ENCODE results near the gene GATC. TPM values are rescaled to one million over a fixed set of nuclear protein-coding genes. Genes with fewer than 3 reads are reported as not detected.
"Not testable (repeated sequence)": the region's sequence is repeated elsewhere in the genome, so short reads cannot be mapped to it uniquely, and the experiment has no call there.

Gene GATC
- total RNA-seq, 2 donors from 2014 or later, result 29.4 to 37.9 TPM

DNA sequence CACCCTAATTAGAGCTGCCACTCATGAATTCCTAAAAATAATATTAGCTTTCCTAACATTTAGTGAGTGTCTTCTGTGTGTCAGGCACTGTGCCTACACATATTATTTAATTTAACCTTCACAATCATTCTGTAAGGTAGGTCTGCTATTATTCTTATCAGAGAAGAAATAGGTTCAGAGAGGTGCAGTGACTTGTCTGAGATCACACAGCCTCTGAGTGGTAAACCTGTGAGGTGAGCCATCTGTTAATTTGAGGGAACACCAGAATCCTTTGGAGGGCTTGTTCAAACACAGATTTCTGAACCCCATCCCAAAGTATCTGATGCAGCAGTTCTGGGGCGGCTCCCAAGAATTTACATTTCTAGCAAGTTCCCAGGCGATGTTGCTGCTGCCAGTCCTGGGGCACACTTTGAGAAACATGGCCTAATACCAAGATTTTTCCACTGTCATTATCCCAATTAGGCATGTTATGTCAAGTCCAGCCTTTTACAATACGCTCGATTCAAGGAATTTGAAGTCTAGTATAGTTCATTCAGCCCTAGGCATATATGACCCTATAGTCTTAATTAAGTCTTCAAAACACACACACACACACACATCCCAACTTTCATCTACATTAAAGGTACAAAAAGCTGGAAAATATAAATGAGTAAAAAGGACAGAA lies 28.2 kb upstream of the GATC start:
- DNase-seq (no peak), ATAC-seq (replicated peaks in 1 of 2) (no peak)
- H3K27ac Mint-ChIP-seq, result peak overlapping the region; percentile 5
- no peaks in the 10 kb centered on the region for H3K9me3 Mint-ChIP-seq
- H3K4me1 Mint-ChIP-seq (ENCODE audit: low read depth), result no peaks in the 10 kb centered on the region
- H3K27me3 Mint-ChIP-seq (ENCODE audit: low read depth), result no peaks in the 10 kb centered on the region
- H3K4me3 Mint-ChIP-seq, result no peak overlapping the region
- H3K36me3 Mint-ChIP-seq (ENCODE audit: insufficient read depth in 2 of 2), result no peaks in the 10 kb centered on the region

DNA sequence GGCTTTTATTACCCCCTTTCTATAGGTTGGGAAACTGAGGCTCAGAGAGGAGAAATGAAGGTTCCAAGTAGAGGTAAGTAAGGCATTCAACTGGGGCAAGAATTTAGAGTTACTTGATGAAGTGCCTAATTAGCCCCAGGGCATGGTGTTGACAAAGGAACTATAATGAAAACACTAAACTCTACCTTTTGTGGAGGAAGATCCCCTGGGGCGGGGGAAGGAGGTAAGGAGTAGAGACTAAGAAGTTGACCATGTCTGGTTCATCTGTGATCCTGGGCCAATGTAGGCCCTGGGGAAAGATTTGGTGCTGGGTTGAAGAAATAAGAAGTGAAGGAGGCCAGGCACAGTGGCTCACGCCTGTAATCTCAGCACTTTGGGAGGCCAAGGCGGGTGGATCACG lies 24.5 kb upstream of the GATC start:
- H3K27me3 Mint-ChIP-seq (ENCODE audit: low read depth), result no peaks in the 10 kb centered on the region

DNA sequence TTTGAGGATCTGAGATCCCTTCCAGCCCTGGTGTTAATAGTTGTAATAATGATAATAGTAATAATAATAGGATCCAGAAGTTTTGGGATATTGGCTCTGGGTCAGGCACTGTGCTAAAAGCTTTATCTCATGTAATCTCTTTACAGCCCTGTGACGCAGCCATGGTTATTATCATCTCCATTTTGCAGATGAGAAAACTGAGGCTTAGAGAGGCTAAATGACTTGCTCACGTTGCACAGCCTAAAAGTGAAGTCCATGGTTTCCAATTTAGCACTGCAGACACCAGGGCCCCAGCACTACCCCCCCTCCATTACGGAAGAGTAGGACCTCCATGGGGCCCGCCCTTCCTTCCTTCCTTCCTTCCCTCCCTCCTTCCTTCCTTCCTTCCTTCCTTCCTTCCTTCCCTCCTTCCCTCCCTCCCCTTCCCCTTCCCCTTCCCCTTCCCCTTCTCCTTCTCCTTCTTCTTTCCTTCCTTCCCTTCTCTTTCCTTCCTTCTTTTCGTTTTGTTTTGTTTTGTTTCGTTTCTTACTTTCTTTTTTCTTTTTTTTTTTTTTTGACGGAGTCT lies 23.3 kb upstream of the GATC start:
- no peaks in the 10 kb centered on the region for H3K36me3 Mint-ChIP-seq (ENCODE audit: insufficient read depth in 2 of 2)
- DNase-seq (no peak), ATAC-seq (replicated peaks in 1 of 2) (no peak)
- H3K4me1 Mint-ChIP-seq (ENCODE audit: low read depth), result no peaks in the 10 kb centered on the region
- peak overlapping the region in 1 of 2 donors; percentile 20 for H3K4me3 Mint-ChIP-seq
- no peak overlapping the region for H3K27ac Mint-ChIP-seq
- no peaks in the 10 kb centered on the region for H3K9me3 Mint-ChIP-seq
- H3K27me3 Mint-ChIP-seq (ENCODE audit: low read depth), result no peaks in the 10 kb centered on the region

More for the DNA sequence above, 24.5 kb upstream of the GATC start:
- Mint-ChIP-seq H3K4me1 (ENCODE audit: low read depth) (no peaks in the 10 kb centered on the region), H3K27ac (no peak overlapping the region), H3K4me3 (no peak overlapping the region), H3K9me3 (no peaks in the 10 kb centered on the region), H3K36me3 (ENCODE audit: insufficient read depth in 2 of 2) (no peaks in the 10 kb centered on the region)
- DNase-seq, result no peak
- no peak for ATAC-seq (replicated peaks in 1 of 2)

DNA sequence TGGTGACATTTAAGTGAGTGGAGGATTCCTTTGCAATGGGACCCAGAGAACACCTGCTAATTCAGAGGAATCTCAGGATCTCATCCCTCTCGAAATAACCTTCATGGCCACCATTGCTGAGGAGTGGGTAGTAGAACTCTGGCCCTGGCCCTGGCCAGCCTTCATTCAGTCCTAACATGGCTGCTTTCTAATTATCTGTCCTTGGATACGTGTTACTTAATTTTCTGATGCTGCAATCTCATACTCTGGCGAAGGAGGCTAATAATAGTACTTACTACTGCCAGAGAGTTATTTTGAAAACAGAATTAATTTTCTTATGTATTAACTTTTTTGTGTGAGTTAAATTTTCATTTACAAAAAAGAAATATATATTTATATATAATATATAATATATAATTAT lies 20.4 kb upstream of the GATC start:
- Mint-ChIP-seq H3K27me3 (ENCODE audit: low read depth) (peaks cover 11% of the 10 kb centered on the region), H3K4me1 (ENCODE audit: low read depth) (peaks cover 5% of the 10 kb centered on the region), H3K36me3 (ENCODE audit: insufficient read depth in 2 of 2) (no peaks in the 10 kb centered on the region), H3K4me3 (no peak overlapping the region), H3K27ac (no peak overlapping the region), H3K9me3 (no peaks in the 10 kb centered on the region)
- DNase-seq (no peak), ATAC-seq (replicated peaks in 1 of 2) (no peak)

DNA sequence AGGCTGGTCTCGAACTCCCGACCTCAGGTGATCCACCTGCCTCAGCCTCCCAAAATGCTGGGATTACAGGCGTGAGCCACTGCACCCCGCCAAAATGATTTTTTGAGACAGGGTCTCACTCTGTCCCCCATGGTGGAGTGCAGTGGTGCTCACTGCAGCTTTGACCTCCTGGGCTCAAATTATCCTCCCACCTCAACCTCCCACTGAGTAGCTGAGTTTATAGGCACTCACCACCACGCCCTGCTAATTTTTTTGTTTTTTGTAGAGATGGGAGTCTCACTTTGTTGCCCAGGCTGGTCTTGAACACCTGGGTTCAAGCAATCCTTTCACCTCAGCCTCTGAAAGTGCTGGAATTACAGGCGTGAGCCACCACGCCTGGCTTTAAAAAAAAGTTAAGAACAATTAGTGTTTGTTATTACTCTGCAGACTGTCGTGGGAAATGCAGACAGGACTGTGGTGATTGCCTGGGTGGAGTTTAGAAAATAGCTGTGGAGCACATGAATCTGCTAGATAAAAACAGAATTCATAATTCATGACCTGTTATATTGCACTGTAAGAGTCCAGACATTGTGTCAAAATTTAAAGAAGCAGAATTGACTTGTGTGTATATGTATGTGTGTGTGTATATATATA lies 17.5 kb upstream of the GATC start:
- H3K9me3 Mint-ChIP-seq, result no peaks in the 10 kb centered on the region
- no peak overlapping the region for H3K4me3 Mint-ChIP-seq
- H3K4me1 Mint-ChIP-seq (ENCODE audit: low read depth), result peaks cover 10% of the 10 kb centered on the region
- DNase-seq, result no peak
- ATAC-seq (replicated peaks in 1 of 2), result no peak
- H3K27ac Mint-ChIP-seq, result no peak overlapping the region
- H3K27me3 Mint-ChIP-seq (ENCODE audit: low read depth), result peaks cover 11% of the 10 kb centered on the region
- H3K36me3 Mint-ChIP-seq (ENCODE audit: insufficient read depth in 2 of 2), result no peaks in the 10 kb centered on the region

DNA sequence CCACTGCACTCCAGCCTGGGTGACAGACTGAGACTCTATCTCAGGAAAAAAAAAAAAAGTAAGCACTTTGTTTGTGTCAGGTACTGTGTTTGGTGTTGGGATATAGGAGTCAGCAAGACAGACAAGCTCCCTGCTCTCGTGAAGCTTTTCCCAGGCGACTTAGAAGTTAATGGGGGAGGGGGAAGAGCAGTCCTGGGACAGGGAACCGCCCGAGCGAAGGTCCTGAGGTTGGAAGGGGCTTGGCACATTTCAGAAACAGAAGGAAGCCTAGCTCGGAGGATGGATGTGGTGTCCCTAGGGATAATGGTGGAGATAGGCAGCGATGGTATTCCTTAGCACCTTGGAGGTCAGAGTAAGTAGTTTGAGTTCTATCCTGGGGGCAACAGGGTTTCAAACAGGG lies 16.9 kb upstream of the GATC start:
- Mint-ChIP-seq H3K4me3 (peak overlapping the region in 1 of 2 donors; percentile 16), H3K9me3 (no peaks in the 10 kb centered on the region), H3K4me1 (ENCODE audit: low read depth) (peaks cover 10% of the 10 kb centered on the region), H3K27ac (no peak overlapping the region), H3K36me3 (ENCODE audit: insufficient read depth in 2 of 2) (no peaks in the 10 kb centered on the region), H3K27me3 (ENCODE audit: low read depth) (peaks cover 11% of the 10 kb centered on the region)
- DNase-seq (no peak), ATAC-seq (replicated peaks in 1 of 2) (no peak)

DNA sequence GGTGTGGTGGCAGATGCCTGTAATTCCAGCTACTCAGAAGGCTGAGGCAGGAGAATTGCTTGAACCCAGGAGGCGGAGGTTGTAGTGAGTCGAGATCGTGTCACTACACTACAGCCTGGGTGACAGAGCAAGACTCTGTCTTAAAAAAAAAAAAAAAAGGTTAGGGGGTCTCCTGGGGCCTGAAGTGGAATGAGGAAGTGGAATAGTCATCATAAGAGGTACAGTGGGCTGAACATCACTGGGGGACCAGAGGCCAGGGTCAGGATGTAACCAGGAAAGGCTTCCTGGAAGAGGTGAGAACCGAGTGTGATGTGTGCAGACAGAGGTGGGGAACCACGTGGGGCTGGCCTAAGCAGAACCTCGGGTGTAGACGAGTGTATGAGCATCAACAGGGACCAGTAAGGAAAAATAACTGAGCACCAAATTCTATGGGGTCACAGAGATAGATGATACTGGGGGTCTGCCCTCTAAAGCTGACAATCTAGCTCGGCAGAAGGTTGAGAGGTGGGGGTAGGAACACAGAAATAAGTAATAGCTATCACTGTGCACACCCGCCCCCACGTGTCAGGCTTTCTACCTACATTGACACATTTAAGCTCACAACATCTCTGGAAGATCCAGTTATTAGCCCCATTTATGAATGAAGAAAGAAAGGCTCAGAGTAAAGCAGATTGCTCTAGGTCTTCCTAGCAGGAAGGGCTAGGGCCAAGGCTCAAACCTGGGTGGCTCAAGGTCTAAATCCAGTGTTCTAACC lies 13.3 kb upstream of the GATC start:
- no peak overlapping the region for H3K4me3 Mint-ChIP-seq
- no peaks in the 10 kb centered on the region for H3K36me3 Mint-ChIP-seq (ENCODE audit: insufficient read depth in 2 of 2)
- H3K4me1 Mint-ChIP-seq (ENCODE audit: low read depth), result peaks cover 15% of the 10 kb centered on the region
- DNase-seq, result no peak
- no peaks in the 10 kb centered on the region for H3K9me3 Mint-ChIP-seq
- no peak for ATAC-seq (replicated peaks in 1 of 2)
- no peak overlapping the region for H3K27ac Mint-ChIP-seq
- peaks cover 11% of the 10 kb centered on the region for H3K27me3 Mint-ChIP-seq (ENCODE audit: low read depth)

DNA sequence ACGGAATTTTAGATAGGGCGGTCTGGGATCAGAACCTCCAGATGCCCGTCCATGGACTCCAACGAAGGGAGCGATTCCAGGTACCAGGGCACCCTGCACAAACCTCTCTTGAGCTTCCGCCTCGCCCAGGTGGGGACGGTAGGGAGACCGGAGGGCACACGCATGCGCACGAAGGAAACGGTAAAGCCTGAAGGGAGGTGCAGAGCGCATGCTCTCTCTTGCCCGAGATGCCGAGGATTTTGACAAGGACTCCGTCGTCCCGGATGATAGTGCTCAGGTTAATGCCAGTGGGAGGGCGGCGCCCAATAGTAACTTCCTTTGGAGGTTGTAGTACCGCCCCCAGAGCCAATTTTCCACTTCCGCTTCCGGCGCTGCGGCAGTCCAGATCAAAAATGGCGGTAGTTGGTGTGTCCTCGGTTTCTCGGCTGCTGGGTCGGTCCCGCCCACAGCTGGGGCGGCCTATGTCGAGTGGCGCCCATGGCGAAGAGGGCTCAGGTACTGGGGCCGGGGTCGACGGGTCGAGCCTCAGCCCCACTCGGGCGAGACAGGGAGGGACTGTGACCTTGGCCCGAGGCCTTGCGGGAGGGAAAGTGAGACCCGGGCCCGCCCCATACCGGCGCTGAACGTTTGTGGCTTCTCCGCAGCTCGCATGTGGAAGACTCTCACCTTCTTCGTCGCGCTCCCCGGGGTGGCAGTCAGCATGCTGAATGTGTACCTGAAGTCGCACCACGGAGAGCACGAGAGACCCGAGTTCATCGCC lies 8.3 kb upstream of the GATC start, which contains the start of gene COX6A1:
Gene COX6A1 (plus strand): TSS at position 379 of the 760 bp plus-strand sequence. CDS start 14 bp downstream, at position 393.
- DNase-seq (peak; percentile 96 to 99), ATAC-seq (replicated peaks in 1 of 2) (peak; percentile 97 to 98)
- Mint-ChIP-seq H3K36me3 (ENCODE audit: insufficient read depth in 2 of 2) (peaks cover 2 to 11% of the 10 kb centered on the region in 2 donors), H3K27ac (peak within 1 kb of the TSS; percentile 90), H3K4me3 (peak within 1 kb of the TSS; percentile 89 to 92), H3K4me1 (ENCODE audit: low read depth) (peaks cover 31% of the 10 kb centered on the region), H3K9me3 (no peaks in the 10 kb centered on the region), H3K27me3 (ENCODE audit: low read depth) (no peaks in the 10 kb centered on the region)

DNA sequence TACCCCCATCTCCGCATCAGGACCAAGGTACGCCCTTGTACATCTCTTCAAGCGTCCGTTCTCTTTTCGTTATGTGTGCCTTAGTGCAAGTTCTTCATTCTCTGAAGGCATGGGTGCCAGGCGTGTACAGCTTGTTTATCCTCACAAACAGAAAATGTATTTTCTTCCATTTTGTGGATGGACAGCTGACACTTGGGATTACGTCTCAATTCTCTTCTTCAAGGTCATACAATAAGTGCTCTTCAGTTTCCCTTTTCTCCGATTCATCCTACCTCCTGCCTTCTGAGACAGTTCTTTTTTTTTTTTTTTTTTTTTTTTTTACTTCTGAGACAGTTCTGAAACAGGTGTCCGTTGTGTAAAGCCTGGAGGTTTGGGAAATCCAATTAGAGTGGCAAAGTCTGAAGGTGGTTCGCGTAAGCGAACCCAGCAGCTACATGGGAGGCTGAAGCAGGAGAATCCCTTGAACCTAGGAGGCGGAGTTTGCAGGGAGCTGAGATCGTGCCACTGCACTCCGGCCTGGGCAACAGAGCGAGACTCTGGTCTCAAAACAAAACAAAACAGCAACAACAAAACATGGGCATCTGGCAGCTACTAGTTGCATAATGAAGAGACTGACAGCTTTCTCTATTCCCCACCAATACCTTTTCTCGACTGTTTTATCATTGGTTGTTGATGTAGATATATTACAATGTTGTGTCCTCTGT lies 7.6 kb upstream of the GATC start:
- H3K4me3 Mint-ChIP-seq, result peak overlapping the region; percentile 89 to 92

DNA sequence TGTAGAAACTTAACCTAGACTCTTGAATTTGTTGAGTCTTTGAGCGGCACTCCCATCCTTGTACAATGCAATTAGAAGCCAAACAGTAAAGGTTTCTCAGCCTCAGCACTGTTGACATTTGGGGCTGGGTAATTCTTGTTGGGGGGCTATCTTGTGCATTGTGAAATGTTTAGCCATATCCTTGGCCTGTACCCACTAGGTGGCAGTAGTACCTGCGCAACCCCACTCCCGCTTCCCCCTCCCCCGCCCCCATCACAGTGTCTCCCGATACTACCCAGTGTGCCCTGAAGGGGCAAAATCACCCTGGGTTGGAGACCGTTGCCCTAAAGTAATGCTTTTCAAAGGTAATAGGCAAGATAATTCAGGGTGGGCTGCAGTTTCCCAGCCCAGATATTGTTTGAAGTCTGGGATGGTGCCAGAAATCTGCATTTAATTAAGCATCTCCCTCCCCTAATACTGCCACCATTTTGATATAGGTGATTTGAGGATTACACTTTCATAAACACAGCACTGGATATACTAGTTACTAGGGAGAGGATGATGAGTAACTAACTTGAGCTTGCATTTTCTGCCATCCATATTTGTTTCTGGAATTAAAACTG lies 6.5 kb upstream of the GATC start:
- peak; percentile 49 to 55 for ATAC-seq (replicated peaks in 1 of 2)
- no peaks in the 10 kb centered on the region for H3K9me3 Mint-ChIP-seq
- H3K36me3 Mint-ChIP-seq (ENCODE audit: insufficient read depth in 2 of 2), result peaks cover 2 to 11% of the 10 kb centered on the region in 2 donors
- H3K4me3 Mint-ChIP-seq, result peak overlapping the region; percentile 61 to 72
- DNase-seq, result peak; percentile 75 to 79
- peaks cover 46% of the 10 kb centered on the region for H3K4me1 Mint-ChIP-seq (ENCODE audit: low read depth)
- no peak overlapping the region for H3K27ac Mint-ChIP-seq
- no peaks in the 10 kb centered on the region for H3K27me3 Mint-ChIP-seq (ENCODE audit: low read depth)

More for the DNA sequence above, 7.6 kb upstream of the GATC start:
- peak overlapping the region; percentile 88 for H3K27ac Mint-ChIP-seq
- peaks cover 35% of the 10 kb centered on the region for H3K4me1 Mint-ChIP-seq (ENCODE audit: low read depth)
- no peaks in the 10 kb centered on the region for H3K9me3 Mint-ChIP-seq
- DNase-seq (no peak), ATAC-seq (replicated peaks in 1 of 2) (no peak)
- no peaks in the 10 kb centered on the region for H3K27me3 Mint-ChIP-seq (ENCODE audit: low read depth)
- H3K36me3 Mint-ChIP-seq (ENCODE audit: insufficient read depth in 2 of 2), result peaks cover 2 to 11% of the 10 kb centered on the region in 2 donors

DNA sequence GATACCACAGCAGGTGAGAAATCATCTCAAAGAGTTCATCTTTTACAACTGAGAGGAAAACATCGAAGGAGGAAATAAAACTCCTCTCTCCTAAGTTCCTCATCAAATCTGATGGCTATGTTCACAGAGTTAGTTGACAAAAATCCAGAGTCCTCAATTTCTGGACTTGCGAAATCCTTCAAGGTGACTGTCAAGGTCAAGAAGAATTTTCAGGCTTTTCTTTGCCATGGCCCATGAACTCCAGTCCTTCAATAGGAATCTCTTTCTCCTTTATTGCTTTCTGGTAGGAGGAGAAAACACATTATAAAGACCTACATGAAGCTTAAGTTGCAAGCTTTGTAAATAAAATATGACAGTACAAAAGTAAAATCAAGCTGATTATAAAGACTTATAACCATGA lies 1.6 kb upstream of the GATC start:
- H3K4me3 Mint-ChIP-seq, result peak overlapping the region; percentile 93
- peak overlapping the region; percentile 84 for H3K27ac Mint-ChIP-seq
- H3K9me3 Mint-ChIP-seq, result no peaks in the 10 kb centered on the region
- H3K36me3 Mint-ChIP-seq (ENCODE audit: insufficient read depth in 2 of 2), result peaks cover 7 to 23% of the 10 kb centered on the region in 2 donors
- ATAC-seq (replicated peaks in 1 of 2) (no peak), DNase-seq (no peak)
- peaks cover 59% of the 10 kb centered on the region for H3K4me1 Mint-ChIP-seq (ENCODE audit: low read depth)
- no peaks in the 10 kb centered on the region for H3K27me3 Mint-ChIP-seq (ENCODE audit: low read depth)

DNA sequence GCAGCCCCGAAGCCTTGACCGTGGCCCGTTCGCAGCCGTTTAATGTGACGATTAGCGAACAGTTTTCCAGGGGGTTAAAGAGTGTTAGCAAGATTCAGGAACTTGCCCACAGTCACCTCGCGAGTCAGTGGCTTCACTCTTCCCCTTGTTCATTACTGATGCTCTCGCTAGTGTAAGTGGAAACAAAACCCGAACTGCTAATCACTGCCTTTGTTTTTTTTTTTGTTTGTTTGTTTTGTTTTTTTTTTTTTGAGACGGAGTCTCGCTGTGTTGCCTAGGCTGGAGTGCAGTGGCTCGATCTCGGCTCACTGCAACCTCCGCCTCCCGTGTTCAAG lies 567 bp downstream of the GATC start:
- H3K27ac Mint-ChIP-seq, result peak overlapping the region; percentile 72
- not testable (repeated sequence) for DNase-seq; H3K9me3 Mint-ChIP-seq; ATAC-seq (replicated peaks in 1 of 2); H3K27me3 Mint-ChIP-seq (ENCODE audit: low read depth)
- peak overlapping the region; percentile 93 for H3K4me3 Mint-ChIP-seq
- peaks cover 45% of the 10 kb centered on the region for H3K4me1 Mint-ChIP-seq (ENCODE audit: low read depth)
- peaks cover 7 to 20% of the 10 kb centered on the region in 2 donors for H3K36me3 Mint-ChIP-seq (ENCODE audit: insufficient read depth in 2 of 2)

Data from activated T-cell treated with anti-CD3 and anti-CD28 coated beads, Interleukin-2, amount 50 U/mL, for 72 hours (primary cell).